GM18511 (cell line): ENCODE data around the gene CMKLR1.

Source experiments
- ATAC-seq: cut with Tn5 transposase; IDR thresholded peaks from one replicate; pipeline ENCODE4 v1.9.1; 2021; ENCODE audit warnings: mild to moderate bottlenecking, moderate library complexity; ENCODE audit not compliant: unreplicated experiment

CMKLR1 gene

GRCh38 chr12:108317308-108318234 lies 21.5 kb downstream of the CMKLR1 start:
- no peak for ATAC-seq

- no peak for ATAC-seq
These were observed 22.7 kb downstream of the CMKLR1 start for GRCh38 chr12:108316176-108317086.

DNA sequence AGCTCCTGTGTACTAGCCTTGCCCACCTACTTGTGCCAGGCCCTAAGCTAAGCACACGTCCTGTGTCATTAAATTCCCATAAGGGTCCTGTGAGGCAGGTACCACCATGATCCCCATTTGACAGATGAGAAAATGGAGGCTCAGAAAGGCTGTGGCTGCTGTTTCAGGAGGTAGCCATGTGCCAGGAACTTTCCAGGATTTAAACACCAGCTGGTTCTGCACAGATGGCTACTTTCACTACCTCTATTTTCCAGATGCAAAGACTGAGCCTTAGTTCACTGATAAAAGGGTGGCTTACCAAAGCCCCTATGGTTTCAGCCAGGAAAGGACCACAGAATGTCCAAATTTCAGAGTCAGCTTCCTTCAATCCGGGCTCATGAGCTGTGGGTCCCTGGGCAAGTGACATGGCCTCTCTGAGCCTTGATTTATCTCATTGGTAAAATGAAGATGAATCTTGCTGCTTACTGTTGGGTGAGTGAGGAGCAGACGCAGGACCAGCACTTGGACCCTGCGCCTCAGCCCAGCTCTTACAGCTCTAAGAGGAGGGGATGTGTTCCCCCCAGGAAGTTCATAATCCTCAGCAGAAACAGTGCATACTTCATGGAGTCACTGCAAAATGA lies 23.5 kb downstream of the CMKLR1 start:
- no peak for ATAC-seq

DNA sequence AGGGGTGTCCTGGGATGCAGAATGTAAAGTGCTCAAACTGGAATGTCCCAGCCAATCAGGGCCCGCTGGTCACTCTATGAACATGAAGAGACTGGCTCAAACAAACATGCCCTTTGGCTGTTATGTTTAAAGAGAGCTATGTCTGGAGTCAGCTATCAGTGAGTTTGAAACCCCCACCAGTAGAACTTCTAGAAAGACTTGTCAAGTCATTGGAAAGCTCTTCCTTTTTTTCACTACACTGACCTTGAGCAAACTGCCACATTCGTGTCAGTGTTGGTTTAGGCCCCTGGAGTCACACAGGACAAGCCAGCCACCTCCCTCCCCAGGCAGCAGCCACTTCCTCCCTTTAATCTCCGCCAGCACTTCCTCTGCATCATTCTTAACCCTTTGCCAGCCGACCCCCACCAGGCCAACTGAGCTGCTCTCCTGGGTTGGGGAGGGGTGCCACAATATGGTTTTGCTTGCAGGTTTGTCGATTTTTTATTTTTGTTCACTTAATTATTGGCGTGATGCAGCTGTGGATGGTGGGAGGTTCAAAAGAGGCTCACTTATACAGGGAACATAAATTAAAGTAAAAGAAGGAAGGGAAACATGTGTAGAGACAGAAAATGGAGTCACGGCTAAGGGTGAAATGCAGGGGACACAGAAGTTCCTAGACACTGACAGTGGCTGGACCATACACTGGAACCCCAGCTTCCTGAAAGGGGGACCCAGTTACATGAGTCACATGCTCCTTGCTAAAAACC lies 25.3 kb downstream of the CMKLR1 start:
- ATAC-seq, result no peak

- no peak for ATAC-seq
These were observed 25.9 kb downstream of the CMKLR1 start for GRCh38 chr12:108313241-108313605.

DNA sequence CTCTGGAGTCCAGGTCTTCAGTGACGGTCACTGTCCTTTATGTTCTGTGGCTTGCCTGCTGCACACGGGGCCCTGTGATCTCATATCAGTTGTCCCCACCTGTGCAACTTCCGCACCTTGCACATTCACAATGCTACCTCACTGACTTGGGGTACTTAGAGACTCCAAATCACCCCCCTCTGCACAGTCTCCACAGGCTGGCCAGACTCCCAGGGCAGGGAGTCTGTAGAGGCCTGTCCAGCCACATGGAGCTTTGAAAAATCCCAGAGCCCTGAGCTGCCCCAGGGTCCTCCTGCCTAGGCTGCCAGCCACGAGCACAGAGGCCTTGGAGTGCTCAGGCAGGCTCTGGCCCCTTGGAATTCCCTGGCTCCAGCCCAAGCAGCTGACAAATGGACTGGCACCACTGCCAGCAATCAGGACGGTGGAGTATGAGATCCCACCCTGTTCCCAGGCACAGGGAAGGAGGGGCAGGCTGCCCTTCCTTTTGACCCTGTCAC lies 26.4 kb downstream of the CMKLR1 start:
- no peak for ATAC-seq

DNA sequence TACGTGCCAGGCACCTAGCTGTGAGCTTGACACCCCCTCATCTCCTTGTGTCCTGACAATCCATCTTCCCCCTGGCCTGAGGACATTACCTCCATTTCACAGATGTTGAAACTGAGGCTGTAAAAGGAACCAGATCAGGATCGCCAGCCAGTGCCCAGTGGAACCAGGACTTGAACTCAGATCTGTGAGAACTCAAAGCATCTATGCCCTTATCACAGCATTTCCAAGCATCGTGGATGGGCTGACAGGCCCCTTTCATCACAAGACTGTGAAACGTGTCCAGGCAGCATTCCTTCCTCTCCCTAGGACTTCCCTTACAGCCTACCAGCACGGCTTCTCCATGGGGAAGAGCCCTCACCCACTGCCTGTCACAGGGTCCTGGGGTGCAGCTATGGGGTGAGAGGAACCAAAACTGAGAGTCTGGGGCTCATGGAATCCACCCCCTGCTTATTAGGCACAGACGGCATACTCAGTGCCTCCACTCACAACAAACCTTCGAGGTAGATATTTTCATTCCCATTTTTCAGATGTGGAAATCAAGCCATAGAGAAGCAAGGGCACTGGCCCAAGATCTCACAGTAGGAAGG lies 26.9 kb downstream of the CMKLR1 start:
- ATAC-seq, result no peak

DNA sequence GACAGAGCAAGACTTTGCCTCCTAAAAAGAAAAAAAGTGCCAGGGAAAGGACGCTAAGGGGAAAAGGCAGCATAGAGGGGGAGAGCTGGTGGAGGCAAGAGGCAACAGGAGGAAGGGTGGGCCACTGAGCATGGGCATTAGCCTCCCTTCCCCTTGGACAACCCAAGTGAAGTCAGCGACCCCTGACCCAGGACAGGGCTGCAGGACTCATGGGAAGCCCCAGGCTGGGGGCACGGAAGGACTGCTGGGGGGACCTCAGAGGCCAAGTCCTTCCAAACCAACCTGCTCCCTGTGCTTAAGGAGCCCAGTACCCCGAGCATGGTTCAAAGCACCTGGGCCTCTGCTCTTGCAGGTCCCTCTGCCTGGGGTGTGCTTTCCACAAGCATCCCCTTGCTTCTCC lies 27.5 kb downstream of the CMKLR1 start:
- ATAC-seq, result no peak

DNA sequence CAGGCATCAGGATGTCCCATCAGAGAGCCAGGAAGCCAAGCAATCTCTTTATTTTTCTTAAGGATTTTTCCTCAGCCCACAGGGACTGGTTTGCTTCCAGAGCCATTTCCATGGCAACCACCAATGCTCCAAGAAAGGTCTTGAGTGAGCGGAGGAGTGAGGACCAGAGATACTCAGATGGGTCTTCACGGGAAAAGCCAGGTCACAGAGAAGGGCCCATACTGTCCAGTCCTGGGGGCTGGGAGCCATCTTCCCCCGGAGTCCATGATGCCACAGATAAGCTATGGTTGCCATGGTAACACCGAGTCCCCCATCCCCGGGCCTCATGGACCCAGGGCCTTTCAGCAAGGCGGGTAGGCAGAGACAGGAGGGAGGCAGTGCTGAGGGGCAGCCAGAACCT lies 28.6 kb downstream of the CMKLR1 start:
- ATAC-seq, result no peak

GRCh38 chr12:108309674-108310312 lies 29.3 kb downstream of the CMKLR1 start:
- no peak for ATAC-seq

- ATAC-seq, result no peak
These were observed 30.6 kb downstream of the CMKLR1 start for GRCh38 chr12:108308395-108309085.

- no peak for ATAC-seq
These were observed 32.1 kb downstream of the CMKLR1 start for GRCh38 chr12:108307006-108307405.

- ATAC-seq, result no peak
These were observed 32.6 kb downstream of the CMKLR1 start for GRCh38 chr12:108306506-108306905.

DNA sequence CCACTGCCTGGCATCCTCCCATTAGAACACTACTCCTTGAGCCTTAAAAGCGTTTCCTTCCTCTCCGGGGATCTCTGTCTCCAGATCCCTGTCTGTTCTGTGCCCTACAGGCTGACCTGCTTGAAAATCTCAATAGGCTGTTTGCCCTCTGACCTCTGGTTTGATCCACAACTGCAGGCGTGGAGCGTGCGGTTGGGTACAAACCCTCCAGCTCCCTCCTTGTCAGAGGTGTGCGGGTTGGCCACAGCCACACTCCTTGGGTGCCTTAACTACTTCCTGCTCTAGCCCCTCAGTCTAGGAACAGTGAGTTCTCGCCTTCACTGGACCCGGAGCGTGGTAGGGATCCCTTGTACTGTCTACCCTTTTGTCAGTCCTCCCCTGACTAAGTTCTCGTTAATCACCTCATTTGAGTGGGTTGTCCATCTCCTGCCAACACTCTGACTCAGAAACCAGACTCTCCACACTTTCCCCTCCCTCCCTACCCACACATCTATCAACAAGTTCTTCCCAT lies 33.1 kb downstream of the CMKLR1 start:
- ATAC-seq, result no peak

DNA sequence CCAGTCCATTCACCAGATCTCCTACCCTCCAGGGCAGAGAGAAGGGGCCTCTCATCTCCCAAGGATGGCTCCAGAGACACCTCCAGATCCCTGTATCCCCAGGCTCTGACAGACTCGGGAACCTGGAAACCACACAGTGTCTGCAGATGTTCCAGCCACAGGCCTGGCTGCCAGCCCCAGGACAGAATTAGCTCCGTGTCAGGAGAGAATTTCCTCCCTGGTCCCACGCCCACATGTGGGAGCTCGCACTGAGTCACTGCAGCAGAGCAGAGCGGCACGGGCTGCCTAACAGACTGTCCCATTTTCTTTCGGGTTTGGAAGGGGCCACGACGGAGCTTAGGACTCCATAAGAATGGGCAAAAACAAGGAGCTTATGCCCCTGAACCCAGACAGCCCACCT lies 33.6 kb downstream of the CMKLR1 start:
- no peak for ATAC-seq

DNA sequence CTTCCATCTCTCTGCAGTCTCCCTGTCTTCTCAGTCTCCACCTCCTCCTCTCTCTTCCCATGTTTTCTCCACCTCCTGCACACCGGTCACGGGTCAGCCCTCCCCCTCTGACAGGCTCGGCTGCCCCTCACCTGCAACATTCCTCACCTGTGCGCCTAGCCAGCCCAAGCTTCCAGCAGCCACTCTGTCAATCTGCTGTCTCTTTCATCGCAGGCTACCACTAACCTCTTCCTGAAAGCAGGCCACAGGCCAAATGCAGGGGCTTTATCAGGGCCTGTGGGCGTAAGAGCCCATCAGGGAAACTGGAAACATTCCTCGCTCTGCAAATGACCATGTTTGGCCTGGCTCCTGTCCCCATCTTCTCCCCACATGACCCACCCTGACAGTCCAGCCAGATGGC lies 34.5 kb downstream of the CMKLR1 start:
- ATAC-seq, result no peak

- no peak for ATAC-seq
These were observed 35.4 kb downstream of the CMKLR1 start for GRCh38 chr12:108303703-108304102.

DNA sequence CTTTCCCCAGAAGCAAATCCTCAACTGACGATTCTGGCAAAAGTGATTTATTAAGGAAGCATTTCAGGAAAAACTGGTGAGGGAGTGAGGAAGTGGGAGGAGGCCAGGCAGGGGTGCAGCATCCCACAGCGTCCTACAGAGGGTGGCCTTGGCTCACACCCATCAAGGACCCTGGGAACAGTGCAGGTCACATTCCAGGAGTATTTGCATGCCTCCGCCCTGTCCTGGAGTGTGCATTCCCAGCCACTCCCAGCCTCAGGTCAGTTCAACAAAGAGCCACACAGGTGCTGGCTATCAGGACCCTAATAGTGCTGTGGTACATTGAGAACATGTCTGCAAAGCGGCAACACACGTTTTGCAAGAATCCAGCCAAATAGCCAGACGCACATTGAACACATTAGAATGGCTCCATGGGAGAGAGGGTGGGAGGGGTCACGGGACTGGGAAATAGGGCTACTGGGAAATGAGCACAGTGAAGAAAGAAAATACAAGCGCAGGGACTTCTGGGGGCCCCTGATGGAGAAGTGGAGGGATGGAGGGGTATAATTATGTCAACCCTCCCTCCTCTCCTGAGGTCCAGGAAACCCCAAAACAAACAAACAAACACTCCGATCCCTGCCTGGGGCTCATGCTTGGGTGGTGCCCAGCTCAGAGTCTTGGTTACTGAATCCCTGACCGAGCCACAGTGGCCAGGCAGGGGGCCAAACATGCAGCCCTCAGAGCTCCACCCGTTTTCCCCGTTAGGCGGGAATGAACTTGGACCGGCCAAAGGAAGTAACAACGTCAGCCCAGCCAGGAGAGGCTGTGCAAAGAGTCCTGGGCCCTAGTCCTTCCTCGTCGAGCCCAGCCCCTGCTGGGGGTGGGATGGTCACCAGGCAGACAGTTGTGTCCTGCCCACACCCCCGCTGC lies 36.5 kb downstream of the CMKLR1 start:
- no peak for ATAC-seq
